HG02763 (cell line): ENCODE data around the gene IL26.
"Not testable (repeated sequence)": the region's sequence is repeated elsewhere in the genome, so short reads cannot be mapped to it uniquely, and the experiment has no call there.

Source experiments
- ATAC-seq: cut with Tn5 transposase; IDR thresholded peaks from one replicate; pipeline ENCODE4 v1.9.1; 2021; ENCODE audit warnings: mild to moderate bottlenecking, moderate library complexity; ENCODE audit not compliant: unreplicated experiment

IL26 gene

GRCh38 chr12:68240975-68241374, 15.4 kb upstream of the IL26 start:
- peak; percentile 95 for ATAC-seq

GRCh38 chr12:68240079-68240478, 14.5 kb upstream of the IL26 start:
- no peak for ATAC-seq

DNA sequence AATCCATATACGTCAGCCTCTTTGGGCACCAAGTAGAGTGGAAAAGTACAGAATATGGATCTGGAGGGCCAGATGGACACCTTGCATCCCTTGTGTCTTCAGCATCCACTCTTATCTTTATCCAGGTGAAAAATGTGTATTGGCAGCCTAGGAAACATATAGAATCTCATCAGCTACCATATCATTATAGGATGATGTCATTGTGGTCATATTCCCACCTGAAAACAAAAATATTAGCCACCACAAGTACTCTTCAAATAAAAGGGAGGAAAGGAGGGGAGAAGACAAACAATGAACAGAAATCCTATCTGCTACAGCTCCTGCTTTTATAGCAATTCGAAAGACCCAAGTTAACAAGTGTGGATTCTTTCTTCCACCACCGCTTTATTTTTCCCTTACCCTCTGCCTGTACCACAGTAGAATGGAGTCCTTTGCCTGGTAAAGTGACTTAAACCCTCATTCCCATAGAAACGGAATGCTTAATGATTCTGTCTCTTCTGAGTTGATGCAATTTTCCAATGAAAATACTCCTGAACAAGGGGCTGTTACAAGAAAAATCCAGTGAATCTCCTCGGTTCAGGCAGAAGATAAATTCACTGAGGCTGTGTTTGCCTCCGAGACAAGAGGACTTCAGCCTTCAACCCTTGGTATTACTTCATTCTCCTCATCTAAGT, 13.8 kb upstream of the IL26 start:
- no peak for ATAC-seq

GRCh38 chr12:68237619-68238018, 12.0 kb upstream of the IL26 start:
- ATAC-seq, result no peak

- ATAC-seq, result no peak
Observed at GRCh38 chr12:68237078-68237477, 11.5 kb upstream of the IL26 start.

GRCh38 chr12:68236421-68237059, 10.9 kb upstream of the IL26 start:
- ATAC-seq, result peak; percentile 60

- ATAC-seq, result no peak
Observed at GRCh38 chr12:68235576-68235975, 10.0 kb upstream of the IL26 start.

GRCh38 chr12:68234140-68234539, 8.5 kb upstream of the IL26 start:
- no peak for ATAC-seq

DNA sequence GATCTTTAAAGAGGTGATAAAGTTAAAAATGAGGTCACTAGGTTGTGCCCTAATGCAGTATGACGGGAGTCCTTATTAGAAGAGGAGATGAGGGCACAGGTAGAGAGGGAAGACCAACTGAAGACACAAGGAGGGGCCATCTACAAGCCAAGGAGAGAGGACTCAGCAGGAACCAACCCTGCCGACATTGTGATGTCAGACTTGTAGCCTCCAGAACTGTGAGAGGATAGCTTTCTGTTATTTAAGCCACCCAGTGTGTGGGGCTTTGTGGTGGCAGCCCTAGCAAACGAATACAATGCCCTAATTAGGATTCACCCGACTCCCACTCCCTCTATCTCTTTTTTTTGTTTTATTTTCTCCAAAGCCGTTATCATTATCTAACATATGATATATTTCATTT, 7.9 kb upstream of the IL26 start:
- ATAC-seq, result no peak

- no peak for ATAC-seq
Observed at GRCh38 chr12:68231691-68232090, 6.1 kb upstream of the IL26 start.

- no peak for ATAC-seq
Observed at GRCh38 chr12:68231229-68231628, 5.6 kb upstream of the IL26 start.

- ATAC-seq, result no peak
Observed at GRCh38 chr12:68229956-68230355, 4.3 kb upstream of the IL26 start.

GRCh38 chr12:68227356-68227755, 1.7 kb upstream of the IL26 start:
- no peak for ATAC-seq

GRCh38 chr12:68224613-68225285, 861 bp downstream of the IL26 start:
- ATAC-seq, result no peak

DNA sequence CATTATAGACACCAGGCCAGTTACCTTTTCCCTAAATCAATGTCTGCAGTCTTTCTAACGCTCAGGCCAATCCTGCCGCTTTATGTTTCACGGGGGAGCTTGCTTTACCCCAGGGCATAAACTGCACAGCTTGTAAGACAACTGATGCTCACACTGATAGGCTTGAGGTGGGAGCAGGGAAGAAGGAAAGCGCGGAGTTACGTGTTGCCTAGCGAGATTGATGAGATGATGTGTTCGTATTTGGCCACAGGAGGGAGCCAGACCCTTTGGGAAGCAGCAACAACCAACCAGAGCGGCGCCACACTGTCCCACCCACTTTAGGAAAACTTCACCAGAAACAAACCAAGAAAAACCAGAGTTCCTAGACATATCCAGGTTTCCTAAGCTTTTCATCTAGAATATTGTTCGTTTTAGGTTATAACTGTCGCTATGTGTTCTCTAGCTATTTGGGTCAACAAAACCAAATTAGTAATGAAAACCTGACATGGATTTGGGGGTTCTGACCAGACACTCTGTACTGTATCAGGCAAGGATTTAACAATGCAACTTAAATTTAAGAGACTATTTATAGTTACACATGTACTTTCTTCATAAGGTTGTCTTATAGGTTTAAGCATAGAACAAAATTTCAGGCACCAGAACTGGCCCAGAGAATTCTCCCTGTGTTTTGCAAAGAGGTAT, 2.4 kb downstream of the IL26 start:
- ATAC-seq, result peak; percentile 73

GRCh38 chr12:68222326-68222725, 3.3 kb downstream of the IL26 start:
- ATAC-seq, result no peak

GRCh38 chr12:68221497-68221896, 4.1 kb downstream of the IL26 start:
- no peak for ATAC-seq

DNA sequence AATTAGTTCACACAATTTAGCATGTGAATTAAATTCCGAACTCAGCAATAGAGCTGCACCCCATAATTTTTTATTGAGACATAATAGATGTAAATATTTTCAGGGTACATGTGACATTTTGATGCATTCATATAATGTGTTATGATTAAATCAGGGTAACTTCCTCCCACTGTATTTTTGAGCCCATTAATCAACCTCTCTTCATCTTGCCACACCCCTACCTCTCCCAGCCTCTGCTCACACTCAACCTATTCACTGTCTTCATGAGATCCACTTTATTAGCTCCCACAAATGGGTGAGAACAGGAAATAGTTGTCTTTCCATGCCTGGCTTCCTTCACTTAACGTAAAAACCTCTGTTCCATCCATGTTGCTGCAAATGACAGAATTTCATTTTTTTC, 14.7 kb downstream of the IL26 start:
- ATAC-seq, result no peak

GRCh38 chr12:68209048-68209728, 16.4 kb downstream of the IL26 start:
- ATAC-seq, result not testable (repeated sequence)

- ATAC-seq, result no peak
Observed at GRCh38 chr12:68207276-68207675, 18.3 kb downstream of the IL26 start.

- ATAC-seq, result no peak
Observed at GRCh38 chr12:68206446-68206845, 19.2 kb downstream of the IL26 start.
